HCT116 (cell line): ENCODE data around the gene PAGR1. TPM values are rescaled to one million over a fixed set of nuclear protein-coding genes. Genes with fewer than 3 reads are reported as not detected.

Source experiments
- ATAC-seq: fragments of 200-7000 bp; cut with Tn5 transposase; 2 replicates; pipeline ENCODE4 v1.9.1; 2020; ENCODE audit warnings: mild to moderate bottlenecking, moderate library complexity
- BruUV-seq: library from RNA; stranded (reverse); fragments of 400-500 nt; replicated peaks from 2 replicates; lab custom pipeline; 2021; lab: Mats Ljungman, UMichigan
- CTCF ChIA-PET: fragments of 300-600 bp; sonication (Branson Sonifier 250); formaldehyde crosslinking; loops from one replicate; lab custom pipeline; 2021; ENCODE audit warnings: antibody characterized with exemption; lab: Charles Lee
- POLR2A ChIA-PET: fragments of 300-600, 350-600 bp; sonication (Branson Sonifier 250); formaldehyde crosslinking; loops from one replicate; lab custom pipeline; 2021; ENCODE audit warnings: antibody characterized with exemption; lab: Charles Lee
- RAD21 ChIA-PET, 2 experiments: fragments of 300-600 bp; sonication (Branson Sonifier 250); formaldehyde crosslinking; loops; one replicate each; lab custom pipeline; 2023; ENCODE audit warnings: low total read pairs in 2 of 2; ENCODE audit not compliant: uncharacterized antibody in 2 of 2, unreplicated experiment in 2 of 2, low non-redundant PET in 1 of 2; lab: Charles Lee
- DNase-seq: peaks from one replicate; pipeline ENCODE4 v3.0.0-alpha.2; 2010; ENCODE audit warnings: low read depth, low spot score
- H2AFZ ChIP-seq: fragments of 200-600 bp; shearing (Covaris generic), sonication (generic); 2 replicates; pipeline ENCODE4 v1.6.1; 2017; ENCODE audit warnings: low read depth, mixed run types, mixed read lengths, antibody characterized with exemption, low read length; ENCODE audit not compliant: poor library complexity, severe bottlenecking
- H3K27ac ChIP-seq: 2 replicates; pipeline ENCODE4 v1.5.1; 2012; ENCODE audit warnings: low read depth, low read length
- H3K27me3 ChIP-seq: fragments of 200-600 bp; sonication (generic); 2 replicates; pipeline ENCODE4 v1.6.1; 2016; ENCODE audit warnings: mixed run types, low read length, mixed read lengths; ENCODE audit not compliant: insufficient read depth
- H3K36me3 ChIP-seq, 2 experiments: fragments of 200-500 bp in 1 of 2; fragments of 200-600 bp in 1 of 2; sonication (Bioruptor generic) in 1 of 2; sonication (generic) in 1 of 2; 2 replicates each; pipeline versions ENCODE4 v1.5.1 to v1.6.1; 2014 to 2016; ENCODE audit warnings: low read length in 2 of 2, inconsistent platforms in 1 of 2, mixed read lengths in 1 of 2, mixed run types in 1 of 2; ENCODE audit not compliant: insufficient read depth in 2 of 2, control insufficient read depth in 1 of 2
- H3K4me1 ChIP-seq, 2 experiments: fragments of 200-600 bp in 1 of 2; sonication (generic) in 1 of 2; 2 replicates each; pipeline versions ENCODE4 v1.5.1 to v1.6.1; 2012 to 2017; ENCODE audit warnings: low read length in 2 of 2, inconsistent platforms in 1 of 2, mild to moderate bottlenecking in 1 of 2, mixed read lengths in 1 of 2, mixed run types in 1 of 2, moderate library complexity in 1 of 2; ENCODE audit not compliant: insufficient read depth in 2 of 2, control insufficient read depth in 1 of 2
- H3K4me2 ChIP-seq: fragments of 200-600 bp; sonication (generic); 2 replicates; pipeline ENCODE4 v1.6.1; 2017; ENCODE audit warnings: mixed run types, low read length, mixed read lengths
- H3K4me3 ChIP-seq, 2 experiments: fragments of 200-600 bp in 1 of 2; sonication (generic) in 1 of 2; replicated peaks in 1 of 2; 2 replicates each; pipeline ENCODE4 v1.5.1; 2011 to 2016; ENCODE audit warnings: low read length in 2 of 2, control low read depth in 1 of 2, low read depth in 1 of 2, mild to moderate bottlenecking in 1 of 2, mixed read lengths in 1 of 2, mixed run types in 1 of 2
- H3K79me2 ChIP-seq: fragments of 200-600 bp; sonication (generic); 2 replicates; pipeline ENCODE4 v1.6.1; 2017; ENCODE audit warnings: mild to moderate bottlenecking, mixed run types, low read length, moderate library complexity, mixed read lengths; ENCODE audit not compliant: insufficient read depth
- H3K9ac ChIP-seq: fragments of 200-600 bp; sonication (generic); 2 replicates; pipeline ENCODE4 v1.6.1; 2016; ENCODE audit warnings: low read length, mixed read lengths
- H3K9me2 ChIP-seq: fragments of 200-600 bp; sonication (generic), shearing (Covaris generic); 2 replicates; pipeline ENCODE4 v1.6.1; 2017; ENCODE audit warnings: mixed run types, mild to moderate bottlenecking, moderate library complexity; ENCODE audit not compliant: insufficient read depth
- H3K9me3 ChIP-seq, 2 experiments: fragments of 200-500 bp in 1 of 2; fragments of 200-600 bp in 1 of 2; sonication (Bioruptor generic) in 1 of 2; sonication (generic) in 1 of 2; 2 replicates each; pipeline ENCODE4 v1.6.1; 2014 to 2017; ENCODE audit warnings: low read length in 2 of 2, mixed read lengths in 2 of 2, inconsistent platforms in 1 of 2, low read depth in 1 of 2, mild to moderate bottlenecking in 1 of 2, mixed run types in 1 of 2, moderate library complexity in 1 of 2; ENCODE audit not compliant: control insufficient read depth in 1 of 2, insufficient read depth in 1 of 2
- H4K20me1 ChIP-seq: fragments of 200-600 bp; sonication (generic), shearing (Covaris generic); 2 replicates; pipeline ENCODE4 v1.6.1; 2017; ENCODE audit warnings: mixed run types, mild to moderate bottlenecking, moderate library complexity; ENCODE audit not compliant: insufficient read depth
- CEBPB ChIP-seq: IDR thresholded peaks from 2 replicates; pipeline ENCODE4 v1.6.1; 2012; ENCODE audit warnings: low read depth
- EGR1 ChIP-seq: IDR thresholded peaks from 2 replicates; pipeline ENCODE4 v1.6.1; 2012; ENCODE audit warnings: low read depth
- ELF1 ChIP-seq: IDR thresholded peaks from 2 replicates; pipeline ENCODE4 v1.6.1; 2012; ENCODE audit warnings: low read depth, borderline replicate concordance
- POLR2AphosphoS5 ChIP-seq: IDR thresholded peaks from 2 replicates; pipeline ENCODE4 v1.6.1; 2011; ENCODE audit warnings: mild to moderate bottlenecking, low read depth, low read length, moderate library complexity
- RAD21 ChIP-seq: IDR thresholded peaks from 2 replicates; pipeline ENCODE4 v1.6.1; 2012; ENCODE audit warnings: low read depth, mild to moderate bottlenecking
- YY1 ChIP-seq: IDR thresholded peaks from 2 replicates; pipeline ENCODE4 v1.6.1; 2011; ENCODE audit warnings: low read length, low read depth, moderate library complexity, mild to moderate bottlenecking; ENCODE audit not compliant: insufficient replicate concordance; ENCODE audit errors: extremely low read depth
- ZFX ChIP-seq: fragments of 450-650 bp; IDR thresholded peaks from 2 replicates; pipeline ENCODE4 v1.6.1; 2017
- ZNF274 ChIP-seq: fragments of 200-500 bp; sonication (Bioruptor generic); IDR thresholded peaks from 2 replicates; pipeline ENCODE4 v1.6.1; 2014; ENCODE audit warnings: mild to moderate bottlenecking, low read depth, low read length, inconsistent platforms
- intact Hi-C: fragments of 100-400 bp; cut with micrococcal nuclease; formaldehyde crosslinking; loops from 2 replicates; pipeline ENCODE4 v1.10.0; 2022
- total RNA-seq: library from RNA; stranded (reverse); gene quantifications from one replicate; pipeline ENCODE4 v1.2.1, GENCODE V29; 2021; ENCODE audit not compliant: unreplicated experiment
- TF ChIP-seq, protein P1 (sequence below), 3 experiments: fragments of 200-600 bp in 1 of 3; sonication (generic) in 1 of 3; IDR thresholded peaks in 2 of 3; conservative IDR thresholded peaks in 1 of 3; 2 replicates each; pipeline ENCODE4 v1.5.1; 2012 to 2017; ENCODE audit warnings: low read depth in 2 of 3, low read length in 2 of 3, antibody characterized with exemption in 1 of 3, borderline replicate concordance in 1 of 3, control low read depth in 1 of 3, mild to moderate bottlenecking in 1 of 3, mixed read lengths in 1 of 3, mixed run types in 1 of 3, moderate library complexity in 1 of 3; ENCODE audit not compliant: insufficient read depth in 1 of 3
- TF ChIP-seq, protein P2 (sequence below): IDR thresholded peaks from 2 replicates; pipeline ENCODE4 v1.6.1; 2012
- TF ChIP-seq, protein P3 (sequence below): IDR thresholded peaks from 2 replicates; pipeline ENCODE4 v1.6.1; 2012

The PAGR1 gene
- total RNA-seq, 1 experiment from 2014 or later, result 28.9 TPM

DNA sequence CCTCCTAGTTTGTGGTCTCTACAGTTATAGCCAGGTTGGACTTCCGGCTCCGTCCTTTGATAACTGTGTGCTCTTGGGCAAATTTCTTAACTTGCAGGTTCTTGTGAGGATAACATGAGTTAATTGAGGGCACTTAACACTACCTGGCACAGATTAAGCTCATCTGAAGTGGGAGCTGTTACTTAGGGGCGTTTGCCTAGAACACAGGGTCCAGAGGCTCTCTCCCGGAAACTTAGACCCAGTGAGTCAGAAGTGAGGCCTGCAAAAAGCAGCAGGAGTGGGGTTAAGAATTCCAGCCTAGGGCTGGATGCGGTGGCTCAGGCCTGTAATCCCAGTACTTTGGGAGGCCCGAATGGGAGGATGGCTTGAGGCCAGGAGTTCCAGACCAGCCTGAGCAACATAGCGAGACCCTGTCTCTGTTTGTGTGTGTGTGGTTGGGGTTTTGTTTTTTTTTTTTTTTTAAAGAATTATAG is 5.7 kb downstream of the PAGR1 start:
- peak; percentile 49 for ATAC-seq
- DNase-seq, result peak; percentile 70
- BruUV-seq, result no TSS peak
- Histone ChIP-seq H3K4me3 (peak overlapping the region; percentile 74 to 86), H3K27ac (peak overlapping the region; percentile 98), H3K27me3 (no peaks in the 10 kb centered on the region), H2AFZ (no peak overlapping the region), H3K79me2 (peaks cover 74% of the 10 kb centered on the region), H4K20me1 (no peaks in the 10 kb centered on the region; the same call in 1 of the 2 replicates), H3K9me2 (no peaks in the 10 kb centered on the region), H3K36me3 (peaks cover 0 to 8% of the 10 kb centered on the region in 2 experiments; a peak in 2 of 4 replicates), H3K9ac (peak overlapping the region; percentile 67), H3K4me2 (peak overlapping the region; percentile 78), H3K4me1 (peaks cover 70 to 99% of the 10 kb centered on the region in 2 experiments), H3K9me3 (no peaks in the 10 kb centered on the region)
- TF ChIP-seq, protein P1, sequence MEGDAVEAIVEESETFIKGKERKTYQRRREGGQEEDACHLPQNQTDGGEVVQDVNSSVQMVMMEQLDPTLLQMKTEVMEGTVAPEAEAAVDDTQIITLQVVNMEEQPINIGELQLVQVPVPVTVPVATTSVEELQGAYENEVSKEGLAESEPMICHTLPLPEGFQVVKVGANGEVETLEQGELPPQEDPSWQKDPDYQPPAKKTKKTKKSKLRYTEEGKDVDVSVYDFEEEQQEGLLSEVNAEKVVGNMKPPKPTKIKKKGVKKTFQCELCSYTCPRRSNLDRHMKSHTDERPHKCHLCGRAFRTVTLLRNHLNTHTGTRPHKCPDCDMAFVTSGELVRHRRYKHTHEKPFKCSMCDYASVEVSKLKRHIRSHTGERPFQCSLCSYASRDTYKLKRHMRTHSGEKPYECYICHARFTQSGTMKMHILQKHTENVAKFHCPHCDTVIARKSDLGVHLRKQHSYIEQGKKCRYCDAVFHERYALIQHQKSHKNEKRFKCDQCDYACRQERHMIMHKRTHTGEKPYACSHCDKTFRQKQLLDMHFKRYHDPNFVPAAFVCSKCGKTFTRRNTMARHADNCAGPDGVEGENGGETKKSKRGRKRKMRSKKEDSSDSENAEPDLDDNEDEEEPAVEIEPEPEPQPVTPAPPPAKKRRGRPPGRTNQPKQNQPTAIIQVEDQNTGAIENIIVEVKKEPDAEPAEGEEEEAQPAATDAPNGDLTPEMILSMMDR (IDR thresholded peaks at IDR 0.05 in 2 of 3, conservative IDR thresholded peaks at IDR 0.05 in 1 of 3; ENCODE audit: borderline replicate concordance in 1 of 3, insufficient read depth in 1 of 3, low read depth in 2 of 3, low read length in 2 of 3), result no peak
- peak; percentile 37; the same call in 1 of the 2 replicates for TF ChIP-seq ZFX
- RAD21 ChIA-PET, result interaction anchor here in 1 of 2 experiments (0.6 to 0.7 kb wide), 2 partner anchors 13 to 117 kb away, joined by 4 to 7 read pairs; no protein-coding TSS in a partner anchor
- intact Hi-C loops, result loop anchor here (2.0 kb wide), 1 partner anchor 199 kb away; no protein-coding TSS in a partner anchor
- CTCF ChIA-PET, result interaction anchor here (0.9 to 3.3 kb wide), 2 partner anchors 27 to 211 kb away, joined by 3 to 28 read pairs; no protein-coding TSS in a partner anchor
- POLR2A ChIA-PET, result interaction anchor here (1.2 to 4.3 kb wide), 4 partner anchors 17 to 199 kb away, joined by 3 to 14 read pairs (median 7); partner anchors contain the start of gene SEZ6L2

DNA sequence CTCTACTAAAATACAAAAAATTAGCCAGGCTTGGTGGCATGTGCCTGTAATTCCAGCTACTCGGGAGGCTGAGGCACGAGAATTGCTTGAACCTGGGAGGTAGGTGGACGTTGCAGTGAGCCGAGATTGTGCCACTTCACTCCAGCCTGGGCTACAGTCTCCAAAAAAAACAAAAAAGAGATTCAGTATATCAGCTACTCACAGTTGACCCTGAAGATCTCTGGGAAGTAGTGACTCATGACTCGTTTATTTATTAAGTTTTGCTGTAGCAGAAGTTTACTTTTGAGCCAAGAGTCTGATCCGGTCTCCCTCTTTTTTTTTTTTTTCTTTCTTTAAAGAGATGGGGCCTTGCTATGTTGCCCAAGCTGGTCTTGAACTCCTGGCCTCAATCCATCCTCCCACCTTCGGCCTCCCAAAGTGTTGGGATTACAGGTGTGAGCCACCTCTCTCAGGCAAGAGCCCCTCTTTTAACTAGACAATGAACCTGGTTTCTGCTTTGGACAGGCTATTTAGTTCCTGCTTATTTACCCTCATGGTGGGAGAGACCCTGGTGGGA is 8.7 kb downstream of the PAGR1 start:
- Histone ChIP-seq H3K4me1 (peaks cover 74 to 99% of the 10 kb centered on the region in 2 experiments), H3K9ac (peak overlapping the region; percentile 56), H4K20me1 (no peaks in the 10 kb centered on the region; the same call in 1 of the 2 replicates), H3K27me3 (no peaks in the 10 kb centered on the region), H3K79me2 (peaks cover 45% of the 10 kb centered on the region), H3K9me2 (no peaks in the 10 kb centered on the region), H3K4me2 (peak overlapping the region; percentile 78), H3K36me3 (no peaks in the 10 kb centered on the region; a peak in 1 of 4 replicates), H3K9me3 (no peaks in the 10 kb centered on the region), H3K27ac (peak overlapping the region; percentile 98), H2AFZ (no peak overlapping the region)
- no TSS peak for BruUV-seq
- DNase-seq (no peak), ATAC-seq (no peak)
- ChIA-PET POLR2A (interaction anchor here (1.1 to 1.4 kb wide), 2 partner anchors 9 to 17 kb away, joined by 3 to 5 read pairs; partner anchors contain the start of gene PAGR1), CTCF (interaction anchor here (0.6 to 4.9 kb wide), 3 partner anchors 8 to 208 kb away, joined by 3 to 29 read pairs (median 12); partner anchors contain the start of gene PAGR1), RAD21 (no interaction called here)
- intact Hi-C loops, result no loop called here
- TF ChIP-seq RAD21 (no peak), EGR1 (no peak), ELF1 (no peak), CEBPB (no peak), POLR2AphosphoS5 (no peak), YY1 (no peak), ZNF274 (no peak)
- TF ChIP-seq, protein P2, sequence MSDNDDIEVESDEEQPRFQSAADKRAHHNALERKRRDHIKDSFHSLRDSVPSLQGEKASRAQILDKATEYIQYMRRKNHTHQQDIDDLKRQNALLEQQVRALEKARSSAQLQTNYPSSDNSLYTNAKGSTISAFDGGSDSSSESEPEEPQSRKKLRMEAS, result no peak
- TF ChIP-seq, protein P3, sequence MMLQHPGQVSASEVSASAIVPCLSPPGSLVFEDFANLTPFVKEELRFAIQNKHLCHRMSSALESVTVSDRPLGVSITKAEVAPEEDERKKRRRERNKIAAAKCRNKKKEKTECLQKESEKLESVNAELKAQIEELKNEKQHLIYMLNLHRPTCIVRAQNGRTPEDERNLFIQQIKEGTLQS, result no peak
- TF ChIP-seq, all 23 proteins: peak for 0
- H3K4me3 ChIP-seq, result peak overlapping the region in 1 of 2 experiments; percentile 38; a peak in 2 of 4 replicates
